GM10248 (cell line): ENCODE data around the gene FEZF1.

Source experiments
- CTCF ChIA-PET: fragments of 300-600 bp; sonication (Branson Sonifier 250); formaldehyde crosslinking; extraction: SDS; loops from one replicate; lab custom pipeline; 2021; ENCODE audit warnings: antibody characterized with exemption; lab: Yijun Ruan, JAX
- POLR2A ChIA-PET: fragments of 350-650 bp; sonication (Branson Sonifier 250); formaldehyde crosslinking; extraction: SDS; loops from one replicate; lab custom pipeline; 2020; ENCODE audit warnings: antibody characterized with exemption; lab: Yijun Ruan, JAX
- DNase-seq: peaks from one replicate; pipeline ENCODE4 v3.0.0; 2012; ENCODE audit errors: extremely low spot score
- CTCF ChIP-seq: IDR thresholded peaks from 2 replicates; pipeline ENCODE4 v1.5.1; 2012; ENCODE audit warnings: mild to moderate bottlenecking, low read depth; ENCODE audit errors: extremely low read depth, missing control alignments, control extremely low read depth

FEZF1 gene

GRCh38 chr7:122304319-122304975 lies at the start of gene FEZF1:
TSS of gene FEZF1 (minus strand) at chr7:122304750. CDS start at chr7:122304437, 313 bp downstream.
- no peak for DNase-seq
- no peak for TF ChIP-seq CTCF
- ChIA-PET CTCF (no interaction called here), POLR2A (no interaction called here)

GRCh38 chr7:122352454-122352853 lies 47.9 kb upstream of the FEZF1 start:
- DNase-seq = no peak
- no peak for TF ChIP-seq CTCF
- POLR2A ChIA-PET = no interaction called here
- CTCF ChIA-PET = interaction anchor here (2.3 kb wide), 1 partner anchor 9 kb away, joined by 6 read pairs; no protein-coding TSS in a partner anchor

- no peak for TF ChIP-seq CTCF
- CTCF ChIA-PET = no interaction called here
- DNase-seq = no peak
- POLR2A ChIA-PET = no interaction called here
Measured at GRCh38 chr7:122350701-122351100, 46.2 kb upstream of the FEZF1 start.

GRCh38 chr7:122344303-122344620 lies 39.7 kb upstream of the FEZF1 start:
- POLR2A ChIA-PET = no interaction called here
- CTCF ChIA-PET = interaction anchor here (0.8 to 1.6 kb wide), 2 partner anchors 10 to 13 kb away, joined by 4 read pairs; no protein-coding TSS in a partner anchor
- no peak for DNase-seq
- TF ChIP-seq CTCF = no peak

- POLR2A ChIA-PET = no interaction called here
- no peak for TF ChIP-seq CTCF
- DNase-seq = no peak
- CTCF ChIA-PET = interaction anchor here (0.8 to 1.6 kb wide), 2 partner anchors 10 to 13 kb away, joined by 4 read pairs; no protein-coding TSS in a partner anchor
Measured at GRCh38 chr7:122343601-122344302, 39.2 kb upstream of the FEZF1 start.

GRCh38 chr7:122340427-122340826 lies 35.9 kb upstream of the FEZF1 start:
- DNase-seq = no peak
- no peak for TF ChIP-seq CTCF
- ChIA-PET CTCF (no interaction called here), POLR2A (no interaction called here)
